Hematopoietic multipotent progenitor cell treated with erythropoietin and hydrocortisone succinate and interleukin-3 and kit ligand, for 6 days (in vitro differentiated cells): ENCODE results near the gene ZNF83.

Source experiments
- DNase-seq: peaks from one replicate; pipeline ENCODE4 v3.0.0-alpha.2; 2015

ZNF83 gene

GRCh38 chr19:52566588-52566987, 71.6 kb downstream of the ZNF83 start:
- no peak for DNase-seq

GRCh38 chr19:52566121-52566520, 72.0 kb downstream of the ZNF83 start:
- DNase-seq = no peak
